ENCODE measurements around the gene DGKZ.

The DGKZ gene

GRCh38 chr11:46334211-46334610 is 13.1 kb upstream of the DGKZ start:
- no peaks in the 10 kb centered on the region for H3K36me3 Mint-ChIP-seq
- H3K27me3 Mint-ChIP-seq: no peaks in the 10 kb centered on the region
- H3K9me3 Mint-ChIP-seq (ENCODE audit: low read depth): no peaks in the 10 kb centered on the region
- peak overlapping the region; percentile 84 for H3K4me3 Mint-ChIP-seq
- no peak overlapping the region for H3K27ac Mint-ChIP-seq
- H3K4me1 Mint-ChIP-seq (ENCODE audit: low read depth): peaks cover 69% of the 10 kb centered on the region

GRCh38 chr11:46335271-46335670 is 12.0 kb upstream of the DGKZ start:
- Mint-ChIP-seq H3K36me3 (no peaks in the 10 kb centered on the region), H3K4me1 (ENCODE audit: low read depth) (peaks cover 63% of the 10 kb centered on the region), H3K9me3 (ENCODE audit: low read depth) (no peaks in the 10 kb centered on the region), H3K27ac (peak overlapping the region; percentile 16), H3K27me3 (no peaks in the 10 kb centered on the region), H3K4me3 (no peak overlapping the region)

GRCh38 chr11:46335890-46336562 is 11.2 kb upstream of the DGKZ start:
- H3K36me3 Mint-ChIP-seq: no peaks in the 10 kb centered on the region
- no peak overlapping the region for H3K4me3 Mint-ChIP-seq
- H3K27me3 Mint-ChIP-seq: no peaks in the 10 kb centered on the region
- H3K4me1 Mint-ChIP-seq (ENCODE audit: low read depth): peaks cover 60% of the 10 kb centered on the region
- H3K9me3 Mint-ChIP-seq (ENCODE audit: low read depth): no peaks in the 10 kb centered on the region
- peak overlapping the region; percentile 46 for H3K27ac Mint-ChIP-seq

GRCh38 chr11:46336563-46337180 is 10.6 kb upstream of the DGKZ start:
- no peaks in the 10 kb centered on the region for H3K27me3 Mint-ChIP-seq
- no peaks in the 10 kb centered on the region for H3K9me3 Mint-ChIP-seq (ENCODE audit: low read depth)
- no peak overlapping the region for H3K27ac Mint-ChIP-seq
- no peak overlapping the region for H3K4me3 Mint-ChIP-seq
- H3K4me1 Mint-ChIP-seq (ENCODE audit: low read depth): peaks cover 60% of the 10 kb centered on the region
- no peaks in the 10 kb centered on the region for H3K36me3 Mint-ChIP-seq

GRCh38 chr11:46337626-46338345 is 9.5 kb upstream of the DGKZ start:
- no peaks in the 10 kb centered on the region for H3K9me3 Mint-ChIP-seq (ENCODE audit: low read depth)
- H3K4me1 Mint-ChIP-seq (ENCODE audit: low read depth): peaks cover 63% of the 10 kb centered on the region
- no peaks in the 10 kb centered on the region for H3K36me3 Mint-ChIP-seq
- H3K27me3 Mint-ChIP-seq: no peaks in the 10 kb centered on the region
- H3K27ac Mint-ChIP-seq: no peak overlapping the region
- no peak overlapping the region for H3K4me3 Mint-ChIP-seq

GRCh38 chr11:46338636-46338987 is 8.7 kb upstream of the DGKZ start:
- H3K9me3 Mint-ChIP-seq (ENCODE audit: low read depth): no peaks in the 10 kb centered on the region
- no peak overlapping the region for H3K27ac Mint-ChIP-seq
- no peaks in the 10 kb centered on the region for H3K36me3 Mint-ChIP-seq
- peaks cover 68% of the 10 kb centered on the region for H3K4me1 Mint-ChIP-seq (ENCODE audit: low read depth)
- peak overlapping the region; percentile 27 for H3K4me3 Mint-ChIP-seq
- H3K27me3 Mint-ChIP-seq: no peaks in the 10 kb centered on the region

- Mint-ChIP-seq H3K9me3 (ENCODE audit: low read depth) (no peaks in the 10 kb centered on the region), H3K4me3 (no peak overlapping the region), H3K4me1 (ENCODE audit: low read depth) (peaks cover 68% of the 10 kb centered on the region), H3K27ac (no peak overlapping the region), H3K27me3 (no peaks in the 10 kb centered on the region), H3K36me3 (no peaks in the 10 kb centered on the region)
Observed at GRCh38 chr11:46338988-46339666, 8.1 kb upstream of the DGKZ start.

DNA sequence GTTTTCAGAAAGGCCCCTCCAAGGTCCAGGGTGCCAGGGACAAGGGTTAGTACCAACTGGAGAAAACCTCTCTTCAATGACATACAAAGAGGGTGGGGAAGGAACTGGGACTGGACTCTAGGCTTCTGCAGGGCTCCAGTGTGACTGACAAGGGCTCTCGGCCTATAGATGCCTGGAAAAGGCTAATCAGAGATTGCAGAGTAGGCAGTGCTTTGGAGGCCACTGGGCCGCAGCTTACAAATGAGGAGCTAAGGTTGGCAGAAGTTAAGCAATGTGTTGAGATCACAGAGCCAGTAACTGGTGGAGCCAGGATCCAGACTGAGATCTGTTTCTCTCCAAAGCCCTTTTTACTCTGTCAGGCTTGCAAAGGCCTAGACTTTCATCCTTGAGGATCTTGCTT is 7.4 kb upstream of the DGKZ start:
- no peak overlapping the region for H3K27ac Mint-ChIP-seq
- H3K4me1 Mint-ChIP-seq (ENCODE audit: low read depth): peaks cover 67% of the 10 kb centered on the region
- no peaks in the 10 kb centered on the region for H3K27me3 Mint-ChIP-seq
- H3K36me3 Mint-ChIP-seq: no peaks in the 10 kb centered on the region
- H3K9me3 Mint-ChIP-seq (ENCODE audit: low read depth): no peaks in the 10 kb centered on the region
- H3K4me3 Mint-ChIP-seq: no peak overlapping the region

- peaks cover 73% of the 10 kb centered on the region for H3K4me1 Mint-ChIP-seq (ENCODE audit: low read depth)
- H3K36me3 Mint-ChIP-seq: no peaks in the 10 kb centered on the region
- H3K9me3 Mint-ChIP-seq (ENCODE audit: low read depth): no peaks in the 10 kb centered on the region
- H3K4me3 Mint-ChIP-seq: no peak overlapping the region
- H3K27me3 Mint-ChIP-seq: no peaks in the 10 kb centered on the region
- H3K27ac Mint-ChIP-seq: peak overlapping the region; percentile 46
Observed at GRCh38 chr11:46341454-46341853, 5.8 kb upstream of the DGKZ start.

GRCh38 chr11:46342239-46342638 is 5.0 kb upstream of the DGKZ start:
- Mint-ChIP-seq H3K27me3 (no peaks in the 10 kb centered on the region), H3K36me3 (no peaks in the 10 kb centered on the region), H3K9me3 (ENCODE audit: low read depth) (no peaks in the 10 kb centered on the region), H3K4me1 (ENCODE audit: low read depth) (peaks cover 76% of the 10 kb centered on the region), H3K27ac (peak overlapping the region; percentile 55), H3K4me3 (no peak overlapping the region)

- peaks cover 70% of the 10 kb centered on the region for H3K4me1 Mint-ChIP-seq (ENCODE audit: low read depth)
- no peak overlapping the region for H3K27ac Mint-ChIP-seq
- no peaks in the 10 kb centered on the region for H3K27me3 Mint-ChIP-seq
- H3K9me3 Mint-ChIP-seq (ENCODE audit: low read depth): no peaks in the 10 kb centered on the region
- no peaks in the 10 kb centered on the region for H3K36me3 Mint-ChIP-seq
- no peak overlapping the region for H3K4me3 Mint-ChIP-seq
Observed at GRCh38 chr11:46343520-46343919, 3.7 kb upstream of the DGKZ start.

- Mint-ChIP-seq H3K4me1 (ENCODE audit: low read depth) (peaks cover 77% of the 10 kb centered on the region), H3K27ac (peak overlapping the region; percentile 52), H3K36me3 (no peaks in the 10 kb centered on the region)
Observed at GRCh38 chr11:46345131-46345597, 2.1 kb upstream of the DGKZ start.

GRCh38 chr11:46345881-46346484 is 1.3 kb upstream of the DGKZ start:
- Mint-ChIP-seq H3K4me3 (peak overlapping the region; percentile 88), H3K9me3 (ENCODE audit: low read depth) (no peaks in the 10 kb centered on the region), H3K4me1 (ENCODE audit: low read depth) (peaks cover 78% of the 10 kb centered on the region), H3K27me3 (no peaks in the 10 kb centered on the region), H3K27ac (peak overlapping the region; percentile 89), H3K36me3 (no peaks in the 10 kb centered on the region)

More at GRCh38 chr11:46345131-46345597, 2.1 kb upstream of the DGKZ start:
- Mint-ChIP-seq H3K4me3 (peak overlapping the region; percentile 88), H3K9me3 (ENCODE audit: low read depth) (no peaks in the 10 kb centered on the region), H3K27me3 (no peaks in the 10 kb centered on the region)

DNA sequence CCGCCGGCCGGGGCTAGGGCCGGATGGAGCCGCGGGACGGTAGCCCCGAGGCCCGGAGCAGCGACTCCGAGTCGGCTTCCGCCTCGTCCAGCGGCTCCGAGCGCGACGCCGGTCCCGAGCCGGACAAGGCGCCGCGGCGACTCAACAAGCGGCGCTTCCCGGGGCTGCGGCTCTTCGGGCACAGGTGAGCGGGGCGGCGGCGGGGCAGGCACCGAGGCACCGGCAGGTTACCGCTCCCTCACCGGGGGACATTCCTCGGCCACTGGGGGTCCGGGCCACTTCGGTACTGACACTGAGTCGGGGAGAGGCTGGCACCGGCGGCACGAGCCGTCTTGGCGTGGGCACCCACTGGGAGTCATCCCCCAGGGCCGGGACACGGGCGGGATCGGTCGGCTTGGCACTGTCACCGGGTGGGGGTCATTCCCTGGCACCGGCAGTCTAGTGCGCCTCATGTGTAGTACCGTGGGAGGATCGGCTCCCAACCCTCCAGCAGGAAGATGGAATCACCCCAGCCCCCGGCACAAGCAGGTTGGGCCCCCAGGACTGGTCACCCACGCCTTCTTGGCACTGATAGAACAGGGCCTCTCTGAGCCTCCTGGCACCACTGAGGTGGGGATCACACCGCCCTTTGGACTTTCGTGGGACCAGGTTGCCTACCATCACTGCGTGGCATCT is 511 bp downstream of the DGKZ start:
- Mint-ChIP-seq H3K27me3 (no peaks in the 10 kb centered on the region), H3K4me1 (ENCODE audit: low read depth) (peaks cover 77% of the 10 kb centered on the region), H3K36me3 (no peaks in the 10 kb centered on the region), H3K27ac (peak overlapping the region; percentile 96), H3K4me3 (peak overlapping the region; percentile 94), H3K9me3 (ENCODE audit: low read depth) (no peaks in the 10 kb centered on the region)
